Measurements from ENCODE around the gene PRPH.
"Not testable (repeated sequence)": the region's sequence is repeated elsewhere in the genome, so short reads cannot be mapped to it uniquely, and the experiment has no call there.

- TF ChIP-seq POLR2AphosphoS5 (IDR thresholded peaks at IDR 0.05; ENCODE audit: low read depth, low read length); TAF1 (IDR thresholded peaks at IDR 0.05; ENCODE audit: borderline replicate concordance, low read depth, low read length): not testable (repeated sequence)
Observed at GRCh38 chr12:49269191-49269590, 25.8 kb upstream of the PRPH start.
